Coronary artery (tissue), 2 donors: ENCODE results near the gene DIP2C.

ENCODE experiments used
- DNase-seq: peaks from one replicate; pipeline ENCODE4 v3.0.0-alpha.2; 2017; ENCODE audit warnings: low spot score
- H3K27ac ChIP-seq, 2 donors: fragments of 200-600 bp; sonication (generic); one replicate each; pipeline ENCODE4 v1.5.1; 2016 to 2019
- H3K4me3 ChIP-seq: fragments of 200-600 bp; sonication (generic); 2 replicates; pipeline ENCODE4 v1.5.1; 2016; ENCODE audit warnings: mild to moderate bottlenecking, moderate library complexity
- TF ChIP-seq, protein P1 (sequence below): fragments of 200-600 bp; sonication (generic); IDR thresholded peaks from one replicate; pipeline ENCODE4 v1.5.1; 2019; ENCODE audit warnings: antibody characterized with exemption

Gene DIP2C

DNA sequence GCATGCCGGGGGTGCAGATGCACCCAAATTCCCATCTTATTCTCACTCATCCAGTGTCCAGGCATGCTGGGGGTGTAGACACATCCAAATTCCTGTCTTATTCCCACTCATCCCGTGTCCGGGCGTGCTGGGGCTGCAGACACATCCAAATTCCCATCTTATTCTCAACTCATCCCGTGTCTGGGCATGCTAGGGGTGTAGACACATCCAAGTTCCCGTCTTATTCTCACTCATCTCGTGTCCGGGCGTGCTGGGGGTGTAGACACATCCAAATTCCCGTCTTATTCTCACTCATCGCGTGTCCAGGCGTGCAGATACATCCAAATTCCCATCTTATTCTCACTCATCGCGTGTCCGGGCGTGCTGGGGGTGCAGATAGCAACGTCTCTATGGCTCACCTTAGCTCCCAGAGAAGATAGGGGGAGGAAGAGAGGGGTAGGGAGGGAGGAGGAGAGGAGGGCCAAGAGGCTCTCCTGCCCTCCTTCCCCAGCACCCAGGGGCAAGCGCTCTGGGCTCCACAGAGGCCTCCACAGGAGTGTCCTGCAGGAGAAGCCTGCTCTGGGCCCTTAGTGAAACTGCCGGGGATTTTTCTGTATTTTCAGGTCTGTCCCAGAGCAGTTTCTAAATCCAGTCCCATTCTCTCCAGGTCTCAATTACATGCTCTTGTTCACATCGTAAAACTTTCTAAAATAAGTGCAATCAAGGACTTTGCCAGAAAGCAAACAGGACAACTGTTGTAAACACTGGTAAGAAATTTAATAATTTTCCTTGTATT is 210.8 kb downstream of the DIP2C start:
- no peak overlapping the region for H3K4me3 ChIP-seq
- TF ChIP-seq, protein P1, sequence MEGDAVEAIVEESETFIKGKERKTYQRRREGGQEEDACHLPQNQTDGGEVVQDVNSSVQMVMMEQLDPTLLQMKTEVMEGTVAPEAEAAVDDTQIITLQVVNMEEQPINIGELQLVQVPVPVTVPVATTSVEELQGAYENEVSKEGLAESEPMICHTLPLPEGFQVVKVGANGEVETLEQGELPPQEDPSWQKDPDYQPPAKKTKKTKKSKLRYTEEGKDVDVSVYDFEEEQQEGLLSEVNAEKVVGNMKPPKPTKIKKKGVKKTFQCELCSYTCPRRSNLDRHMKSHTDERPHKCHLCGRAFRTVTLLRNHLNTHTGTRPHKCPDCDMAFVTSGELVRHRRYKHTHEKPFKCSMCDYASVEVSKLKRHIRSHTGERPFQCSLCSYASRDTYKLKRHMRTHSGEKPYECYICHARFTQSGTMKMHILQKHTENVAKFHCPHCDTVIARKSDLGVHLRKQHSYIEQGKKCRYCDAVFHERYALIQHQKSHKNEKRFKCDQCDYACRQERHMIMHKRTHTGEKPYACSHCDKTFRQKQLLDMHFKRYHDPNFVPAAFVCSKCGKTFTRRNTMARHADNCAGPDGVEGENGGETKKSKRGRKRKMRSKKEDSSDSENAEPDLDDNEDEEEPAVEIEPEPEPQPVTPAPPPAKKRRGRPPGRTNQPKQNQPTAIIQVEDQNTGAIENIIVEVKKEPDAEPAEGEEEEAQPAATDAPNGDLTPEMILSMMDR = no peak
- no peak overlapping the region for H3K27ac ChIP-seq
- peak; percentile 24 for DNase-seq

DNA sequence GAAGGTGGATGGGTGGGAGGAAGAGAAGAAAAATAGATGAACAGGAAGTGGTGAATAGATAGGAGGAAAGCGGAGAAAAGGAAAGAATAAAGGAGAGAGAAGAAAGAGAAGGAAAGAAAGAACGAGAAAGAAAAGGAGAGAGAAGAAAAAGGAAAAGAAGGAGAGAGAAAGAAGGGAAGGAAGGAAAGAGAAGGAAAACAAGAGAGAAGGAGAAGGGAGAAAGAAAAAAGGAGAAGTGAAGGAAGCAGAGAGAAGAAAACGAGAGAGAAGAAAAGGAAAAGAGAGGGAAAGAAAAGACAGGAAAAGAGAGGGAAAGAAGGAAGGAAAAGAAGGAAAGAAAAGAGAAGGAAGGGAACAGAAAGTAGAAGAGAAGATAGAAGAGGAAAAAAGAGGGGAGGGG is 211.8 kb downstream of the DIP2C start:
- TF ChIP-seq, protein P1 = no peak
- no peak overlapping the region for H3K27ac ChIP-seq
- no peak for DNase-seq
- H3K4me3 ChIP-seq = no peak overlapping the region

DNA sequence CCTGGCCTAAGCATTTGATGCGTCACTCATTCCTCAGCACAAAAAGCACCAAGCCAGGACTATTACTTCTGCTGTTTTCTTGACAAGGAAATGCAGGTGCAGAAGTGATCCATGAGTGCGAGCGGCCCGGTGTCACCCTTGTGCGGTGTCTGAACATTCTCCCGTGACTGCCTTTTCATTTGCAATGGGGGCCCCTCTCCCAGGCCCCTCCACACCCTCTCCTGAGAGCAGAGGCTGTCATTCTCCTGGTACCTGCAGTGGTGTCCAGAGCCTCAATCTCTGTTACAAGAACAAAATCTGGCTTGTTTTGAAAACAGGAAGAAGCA is 213.1 kb downstream of the DIP2C start:
- DNase-seq = no peak
- no peak overlapping the region for H3K4me3 ChIP-seq
- TF ChIP-seq, protein P1 = no peak
- no peak overlapping the region for H3K27ac ChIP-seq

DNA sequence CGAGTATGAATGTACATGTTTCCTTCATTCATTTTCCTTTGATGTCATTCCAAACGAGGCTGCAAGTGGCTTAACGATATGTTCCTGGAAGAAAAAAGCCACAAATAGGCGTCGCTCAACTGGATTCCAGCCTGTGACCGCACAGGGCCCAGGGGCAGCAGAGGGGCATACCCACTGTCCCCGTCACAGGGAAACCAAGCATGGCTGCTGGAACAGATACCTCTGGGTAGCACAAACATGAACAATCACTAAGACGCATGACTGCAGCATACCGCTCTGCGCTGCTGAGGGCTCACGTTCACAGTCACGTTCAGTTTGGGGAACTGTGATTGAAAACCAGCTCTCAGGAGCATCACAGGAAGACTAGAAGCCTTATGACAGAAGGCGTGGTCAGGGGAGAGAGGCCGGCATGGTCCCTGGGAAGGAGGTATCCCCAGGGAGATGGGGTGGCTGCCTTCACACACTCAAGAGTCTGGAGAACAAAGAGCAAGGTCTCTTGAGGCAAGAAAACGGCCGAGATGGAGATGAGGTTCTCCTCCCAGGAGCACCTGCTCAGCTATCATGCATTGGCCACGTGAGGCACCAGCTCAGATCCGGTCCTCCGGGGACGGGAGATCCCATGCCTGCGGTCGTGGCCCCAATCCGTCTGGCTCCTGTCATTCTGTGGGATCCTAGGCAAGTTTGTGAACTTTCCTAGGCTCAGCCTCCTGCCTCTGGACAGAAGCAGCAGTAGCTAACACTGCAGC is 213.6 kb downstream of the DIP2C start:
- peak; percentile 64 for DNase-seq
- Histone ChIP-seq H3K4me3 (no peak overlapping the region), H3K27ac (no peak overlapping the region)
- TF ChIP-seq, protein P1 = no peak

DNA sequence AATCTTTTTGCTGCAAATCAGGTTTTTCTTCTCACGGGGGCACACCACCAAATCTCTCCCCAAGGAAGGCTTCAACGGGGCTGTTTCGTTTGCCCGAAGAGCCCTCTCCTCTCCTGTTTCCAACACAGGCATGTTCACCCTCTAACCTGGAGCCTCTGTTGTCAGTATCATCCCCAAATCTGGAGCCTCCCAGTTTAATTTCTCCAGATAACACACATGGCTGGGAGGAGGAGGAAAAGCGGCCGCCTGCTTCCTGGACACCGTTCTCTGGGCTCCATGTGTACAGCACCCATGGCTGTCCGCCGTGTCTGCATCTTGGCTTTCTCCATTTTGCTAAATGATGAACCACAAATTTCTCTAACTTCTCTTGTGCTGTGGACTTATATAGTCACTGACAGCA is 214.5 kb downstream of the DIP2C start:
- DNase-seq = peak; percentile 22

DNA sequence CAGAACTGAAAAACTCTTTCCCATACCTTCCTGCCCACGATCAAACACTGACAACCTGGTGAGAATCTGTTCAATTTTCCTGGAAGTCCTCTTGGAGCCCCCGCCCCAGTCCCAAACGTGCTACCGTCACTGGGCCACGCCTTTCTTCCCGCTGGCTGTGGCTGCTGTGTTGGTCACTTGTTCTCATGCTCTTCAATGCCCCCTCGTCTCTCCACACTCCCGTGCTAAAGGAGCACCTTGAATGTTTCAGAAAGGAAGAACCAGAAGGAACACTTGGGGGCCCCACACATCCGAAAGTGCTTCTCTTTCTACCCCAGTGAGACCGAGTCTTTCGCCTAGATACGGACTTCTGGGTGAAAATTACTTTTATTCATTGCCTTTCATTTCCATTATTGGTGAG is 215.1 kb downstream of the DIP2C start:
- peak; percentile 29 for DNase-seq
- H3K4me3 ChIP-seq = no peak overlapping the region
- H3K27ac ChIP-seq = no peak overlapping the region
- TF ChIP-seq, protein P1 = no peak

More for the DNA sequence above, 214.5 kb downstream of the DIP2C start:
- H3K27ac ChIP-seq = no peak overlapping the region
- no peak overlapping the region for H3K4me3 ChIP-seq
- TF ChIP-seq, protein P1 = no peak
